ENCODE measurements around the gene NOA1. TPM values are rescaled to one million over a fixed set of nuclear protein-coding genes. Genes with fewer than 3 reads are reported as not detected.

Gene NOA1
- 15.3 and 19.8 TPM in 2 replicates for total RNA-seq

DNA sequence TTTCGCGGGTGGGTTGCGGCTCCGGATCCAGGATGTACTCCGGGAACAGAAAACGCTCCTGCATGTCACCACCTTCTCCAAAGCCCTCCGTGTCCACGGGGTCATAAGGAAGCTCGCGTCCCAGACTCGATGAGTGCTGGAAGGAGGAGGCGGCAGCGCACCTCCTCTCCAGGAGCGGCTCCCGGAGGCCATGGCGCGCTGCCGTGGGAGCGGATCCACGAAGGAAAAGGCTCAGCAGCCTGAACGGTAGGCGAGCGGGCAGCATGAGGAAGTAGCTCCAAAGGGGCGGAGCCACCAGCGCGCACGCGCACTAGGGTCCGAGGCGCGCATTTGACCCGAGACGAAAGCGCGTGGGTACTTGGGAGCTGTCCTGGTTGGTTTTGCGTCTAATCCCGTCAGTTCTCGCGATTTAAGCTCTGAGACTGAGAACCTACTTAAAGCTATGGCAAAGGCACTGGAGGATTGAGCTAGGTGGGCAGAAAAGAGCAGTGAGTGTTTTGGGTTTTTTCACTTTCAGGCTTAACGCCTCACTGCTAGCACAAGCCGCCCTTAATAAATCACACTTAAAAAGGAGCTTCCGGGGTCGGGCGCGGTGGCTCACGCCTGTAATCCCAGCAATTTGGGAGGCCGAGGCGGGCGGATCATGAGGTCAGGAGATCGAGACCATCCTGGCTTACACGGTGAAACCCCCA, at the start of gene NOA1:
Gene NOA1 (minus strand): TSS at position 286 of the 692 bp plus-strand sequence. CDS start 21 bp downstream, at position 265.

DNA sequence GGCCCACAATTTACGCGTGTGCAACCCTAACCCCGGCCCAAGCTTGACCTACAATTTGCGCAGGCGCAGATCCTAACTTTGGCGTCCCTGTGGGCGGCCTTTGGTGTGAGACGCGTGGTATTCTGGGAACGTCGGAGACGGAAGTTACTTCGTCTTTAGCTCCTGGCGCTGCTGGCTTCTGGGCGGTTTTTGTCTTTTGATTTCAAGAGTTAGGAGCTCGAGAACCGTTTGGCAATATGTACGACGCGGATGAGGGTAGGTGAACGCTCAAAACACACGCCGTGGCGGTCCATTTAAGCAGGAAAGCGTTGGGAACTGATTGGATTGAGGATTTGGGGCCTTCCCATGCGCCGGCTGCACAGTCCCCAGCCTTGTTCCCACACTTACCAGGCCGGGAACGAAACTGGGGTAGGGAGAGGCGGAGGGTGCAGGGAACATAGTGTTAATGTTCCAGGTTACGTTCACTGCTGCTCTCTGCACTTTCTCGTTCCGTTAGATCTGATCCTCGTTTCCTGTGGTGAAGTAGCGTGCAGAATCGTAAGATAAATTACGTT, 1.4 kb upstream of the NOA1 start, which contains the start of gene POLR2B:
Gene POLR2B (plus strand): TSS at position 147 of the 554 bp plus-strand sequence. CDS start 90 bp downstream, at position 237.

Other genes with a start within 250 kb of the NOA1 start
- gene SPINK2, start 155.9 kb downstream of the NOA1 start, total RNA-seq: not detected in 2 replicates
- gene REST, start 69.7 kb downstream of the NOA1 start, total RNA-seq: 21.5 and 24.6 TPM in 2 replicates
- 65.7 and 81.2 TPM in 2 replicates for gene POLR2B, start 1.3 kb upstream of the NOA1 start, total RNA-seq
- gene IGFBP7, start 132.8 kb upstream of the NOA1 start, total RNA-seq: 2,241 and 2,809 TPM in 2 replicates

All from cardiac atrium fibroblast (primary cell).